ENCODE data around the gene AGBL1. TPM values are rescaled to one million over a fixed set of nuclear protein-coding genes. Genes with fewer than 3 reads are reported as not detected.

The AGBL1 gene
- total RNA-seq, 1 donor: not detected

DNA sequence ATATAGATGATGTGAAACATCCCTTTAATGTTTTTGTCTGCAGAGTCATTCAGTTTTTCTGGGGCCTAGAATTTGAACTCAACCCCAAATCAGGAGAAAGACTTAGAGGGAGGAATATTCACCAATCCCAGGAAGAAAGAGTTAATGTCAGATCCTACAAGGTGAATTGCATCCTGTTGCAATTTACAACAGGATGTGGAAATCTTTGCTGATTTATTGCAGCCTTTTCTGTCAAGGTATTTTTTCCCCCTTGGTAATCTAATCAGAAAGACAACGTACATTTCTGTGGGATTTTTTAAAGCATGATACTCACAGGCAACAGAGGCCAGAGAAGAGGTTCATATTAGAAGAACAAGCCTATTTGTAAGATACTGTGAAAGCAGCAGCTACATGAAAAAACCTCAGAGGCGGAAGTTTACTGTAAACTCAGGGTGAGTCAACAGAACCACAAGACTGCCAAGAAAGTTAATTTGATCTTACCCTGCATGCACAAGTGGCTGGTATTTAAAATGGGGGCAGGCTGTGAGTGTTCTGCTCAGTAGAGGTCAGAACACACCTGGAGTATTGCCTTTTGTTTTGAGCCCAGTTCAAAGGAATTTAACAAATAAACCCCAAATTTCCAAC is 531.9 kb downstream of the AGBL1 start:
- peak; percentile 54 for DNase-seq (ENCODE audit: low read depth)

GRCh38 chr15:86615411-86615810 is 535.7 kb downstream of the AGBL1 start:
- TF ChIP-seq CTCF (IDR thresholded peaks at IDR 0.05; ENCODE audit: insufficient read depth, low read depth, low read length): no peak
- no peak for DNase-seq (ENCODE audit: low read depth)

More for the DNA sequence above, 531.9 kb downstream of the AGBL1 start:
- no peak for TF ChIP-seq CTCF (IDR thresholded peaks at IDR 0.05; ENCODE audit: insufficient read depth, low read depth, low read length)
- H3K4me3 ChIP-seq (ENCODE audit: low read depth, low read length): no peak overlapping the region

GRCh38 chr15:86615816-86616215 is 536.1 kb downstream of the AGBL1 start:
- DNase-seq (ENCODE audit: low read depth): no peak
- TF ChIP-seq CTCF (IDR thresholded peaks at IDR 0.05; ENCODE audit: insufficient read depth, low read depth, low read length): no peak
- H3K4me3 ChIP-seq (ENCODE audit: low read depth, low read length): no peak overlapping the region

More at GRCh38 chr15:86615411-86615810, 535.7 kb downstream of the AGBL1 start:
- H3K4me3 ChIP-seq (ENCODE audit: low read depth, low read length): no peak overlapping the region

DNA sequence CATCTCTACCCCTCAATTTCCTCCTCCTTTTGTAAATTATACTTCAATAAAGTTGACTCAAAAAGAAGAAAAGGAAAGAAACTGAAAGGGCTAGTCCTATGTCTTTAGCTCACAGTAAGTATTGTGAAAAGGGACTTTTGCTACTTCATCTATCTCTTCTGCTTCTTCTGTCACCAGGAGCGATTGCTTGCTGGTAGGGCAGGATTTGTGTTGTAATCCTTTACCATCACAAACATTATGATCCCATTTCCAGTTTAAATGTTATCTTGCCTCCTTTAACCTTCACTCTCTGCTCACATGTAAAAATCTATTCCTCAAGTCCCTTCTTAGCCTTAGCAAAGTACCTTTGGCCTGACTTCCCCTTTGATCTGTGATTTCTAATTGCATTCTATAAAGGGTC is 537.1 kb downstream of the AGBL1 start:
- DNase-seq (ENCODE audit: low read depth): no peak
- TF ChIP-seq CTCF (IDR thresholded peaks at IDR 0.05; ENCODE audit: insufficient read depth, low read depth, low read length): no peak
- no peak overlapping the region for H3K4me3 ChIP-seq (ENCODE audit: low read depth, low read length)

DNA sequence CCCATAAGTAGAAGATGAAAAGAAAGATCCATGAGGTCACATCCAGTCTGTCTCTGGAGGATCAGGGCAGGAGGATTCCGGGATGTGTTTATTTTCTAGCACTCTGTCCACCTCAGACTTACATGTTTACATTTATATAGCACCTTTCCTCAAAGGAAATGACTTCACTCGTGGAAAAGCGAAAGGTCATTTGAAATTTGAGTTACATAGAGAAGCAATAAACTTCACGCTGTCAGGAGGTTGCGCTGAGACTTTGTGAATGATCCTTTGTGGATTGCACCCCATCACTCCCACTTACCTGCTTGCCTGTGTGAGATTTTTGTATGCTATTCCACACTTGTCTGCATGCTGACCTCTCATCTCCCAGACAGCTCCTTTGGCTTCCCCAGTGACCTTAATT is 540.5 kb downstream of the AGBL1 start:
- no peak for TF ChIP-seq CTCF (IDR thresholded peaks at IDR 0.05; ENCODE audit: insufficient read depth, low read depth, low read length)
- DNase-seq (ENCODE audit: low read depth): no peak
- H3K4me3 ChIP-seq (ENCODE audit: low read depth, low read length): no peak overlapping the region

- no peak for TF ChIP-seq CTCF (IDR thresholded peaks at IDR 0.05; ENCODE audit: insufficient read depth, low read depth, low read length)
- no peak overlapping the region for H3K4me3 ChIP-seq (ENCODE audit: low read depth, low read length)
- DNase-seq (ENCODE audit: low read depth): no peak
Measured at GRCh38 chr15:86620641-86621349, 541.1 kb downstream of the AGBL1 start.
